DND-41 (cell line): ENCODE measurements around the gene LAMC3.

Experiments used
- CTCF ChIP-seq: IDR thresholded peaks from 2 replicates; pipeline ENCODE4 v1.5.1; 2012; ENCODE audit warnings: borderline replicate concordance, low read length, moderate library complexity, mild to moderate bottlenecking; ENCODE audit not compliant: poor library complexity, severe bottlenecking; ENCODE audit errors: extremely low read depth
- EZH2 ChIP-seq: IDR thresholded peaks from 3 replicates; pipeline ENCODE4 v1.6.1; 2012; ENCODE audit warnings: borderline replicate concordance, low read depth, mild to moderate bottlenecking, moderate library complexity, low read length, inconsistent platforms; ENCODE audit not compliant: severe bottlenecking

DNA sequence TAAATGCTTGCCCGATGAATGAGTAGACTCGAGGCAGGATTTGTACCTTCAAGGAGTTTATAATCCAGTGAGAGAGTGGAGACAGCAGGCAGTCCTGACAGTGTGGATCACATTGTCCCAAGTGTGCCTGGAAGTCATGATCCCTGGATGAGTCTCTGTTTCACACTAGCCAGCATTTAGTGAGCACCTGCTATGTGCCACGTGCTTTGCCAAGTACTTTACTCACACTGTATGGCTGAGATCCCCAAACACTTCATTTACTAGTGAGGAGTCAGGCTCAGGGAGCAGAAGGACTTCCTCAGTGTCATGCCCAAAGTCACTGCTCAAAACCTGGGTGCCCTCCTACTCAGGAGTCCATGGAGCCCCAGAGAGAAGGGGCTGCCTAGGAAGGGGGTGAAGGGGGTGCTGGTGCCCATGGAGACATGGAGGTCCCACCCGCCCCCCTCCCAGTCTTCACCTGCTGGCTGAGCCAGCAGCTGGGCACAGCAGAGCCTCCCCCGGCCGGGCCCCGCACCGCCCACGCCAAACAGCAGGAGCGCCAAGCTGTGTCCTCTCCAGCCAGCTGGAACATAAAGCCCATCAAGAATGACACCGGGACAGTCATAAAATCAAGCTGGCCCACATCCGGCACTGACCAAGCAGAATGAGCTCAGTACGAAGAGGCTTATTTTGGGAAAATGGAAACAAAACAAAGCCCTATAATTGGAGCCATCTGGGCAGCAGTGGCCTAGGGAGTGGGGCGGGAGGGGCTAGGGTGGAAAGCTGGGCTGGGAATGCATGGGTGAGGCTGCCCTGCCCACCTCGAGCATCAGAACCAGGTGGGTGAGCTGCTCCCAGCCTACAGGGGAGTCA is 10.6 kb downstream of the LAMC3 start:
- TF ChIP-seq CTCF (no peak), EZH2 (no peak)
